Measurements from ENCODE around the gene YKT6. TPM values are rescaled to one million over a fixed set of nuclear protein-coding genes. Genes with fewer than 3 reads are reported as not detected.

Gene YKT6
- total RNA-seq, 1 donor from 2014 or later: 51.2 TPM

GRCh38 chr7:44240983-44241510 is 40.3 kb downstream of the YKT6 start:
- DNase-seq (ENCODE audit: low spot score): peak; percentile 82
- ATAC-seq: peak; percentile 86
- intact Hi-C loops (cut with DNase I): loop anchor here (10.0 kb wide), 2 partner anchors 64 to 234 kb away; no protein-coding TSS in a partner anchor

- ATAC-seq (no peak), DNase-seq (ENCODE audit: low spot score) (no peak)
- intact Hi-C loops (cut with DNase I): loop anchor here (10.0 kb wide), 2 partner anchors 63 to 233 kb away; no protein-coding TSS in a partner anchor
Measured at GRCh38 chr7:44242091-44242490, 41.3 kb downstream of the YKT6 start.

- no peak for ATAC-seq
Measured at GRCh38 chr7:44244282-44244681, 43.5 kb downstream of the YKT6 start.

GRCh38 chr7:44246396-44247113 is 45.8 kb downstream of the YKT6 start:
- no peak for ATAC-seq
- intact Hi-C loops (cut with DNase I): loop anchor here (10.0 kb wide), 2 partner anchors 58 to 228 kb away; no protein-coding TSS in a partner anchor
- no peak for DNase-seq (ENCODE audit: low spot score)

More at GRCh38 chr7:44244282-44244681, 43.5 kb downstream of the YKT6 start:
- DNase-seq (ENCODE audit: low spot score): no peak
- intact Hi-C loops (cut with DNase I): loop anchor here (10.0 kb wide), 2 partner anchors 61 to 231 kb away; no protein-coding TSS in a partner anchor

GRCh38 chr7:44247868-44248651 is 47.3 kb downstream of the YKT6 start:
- ATAC-seq (no peak), DNase-seq (ENCODE audit: low spot score) (no peak)
- intact Hi-C loops (cut with DNase I): loop anchor here (10.0 kb wide), 2 partner anchors 57 to 227 kb away; no protein-coding TSS in a partner anchor

GRCh38 chr7:44249639-44250234 is 49.0 kb downstream of the YKT6 start:
- DNase-seq (ENCODE audit: low spot score) (no peak), ATAC-seq (no peak)
- intact Hi-C loops (cut with DNase I): loop anchor here (10.0 kb wide), 2 partner anchors 55 to 225 kb away; no protein-coding TSS in a partner anchor

- no peak for ATAC-seq
- intact Hi-C loops (cut with DNase I): no loop called here
- DNase-seq (ENCODE audit: low spot score): no peak
Measured at GRCh38 chr7:44251269-44251668, 50.5 kb downstream of the YKT6 start.

- intact Hi-C loops (cut with DNase I): no loop called here
- DNase-seq (ENCODE audit: low spot score): no peak
- no peak for ATAC-seq
Measured at GRCh38 chr7:44251881-44252280, 51.1 kb downstream of the YKT6 start.

- intact Hi-C loops (cut with DNase I): no loop called here
- ATAC-seq: no peak
- DNase-seq (ENCODE audit: low spot score): no peak
Measured at GRCh38 chr7:44256459-44256858, 55.7 kb downstream of the YKT6 start.

GRCh38 chr7:44257213-44257612 is 56.4 kb downstream of the YKT6 start:
- ATAC-seq: no peak
- DNase-seq (ENCODE audit: low spot score): no peak
- intact Hi-C loops (cut with DNase I): no loop called here

- intact Hi-C loops (cut with DNase I): no loop called here
- peak; percentile 69 for DNase-seq (ENCODE audit: low spot score)
- peak; percentile 77 for ATAC-seq
Measured at GRCh38 chr7:44257618-44258422, 57.0 kb downstream of the YKT6 start.

- no peak for DNase-seq (ENCODE audit: low spot score)
- no peak for ATAC-seq
- intact Hi-C loops (cut with DNase I): no loop called here
Measured at GRCh38 chr7:44258423-44258760, 57.6 kb downstream of the YKT6 start.

GRCh38 chr7:44258865-44259546 is 58.2 kb downstream of the YKT6 start:
- DNase-seq (ENCODE audit: low spot score) (no peak), ATAC-seq (no peak)
- intact Hi-C loops (cut with DNase I): no loop called here

- ATAC-seq (peak; percentile 72), DNase-seq (ENCODE audit: low spot score) (no peak)
- intact Hi-C loops (cut with DNase I): no loop called here
Measured at GRCh38 chr7:44259547-44260457, 59.0 kb downstream of the YKT6 start.

GRCh38 chr7:44261240-44261639 is 60.5 kb downstream of the YKT6 start:
- DNase-seq (ENCODE audit: low spot score): no peak
- ATAC-seq: no peak
- intact Hi-C loops (cut with DNase I): no loop called here

GRCh38 chr7:44262031-44262430 is 61.3 kb downstream of the YKT6 start:
- intact Hi-C loops (cut with DNase I): no loop called here
- ATAC-seq (no peak), DNase-seq (ENCODE audit: low spot score) (no peak)

All from sciatic nerve (tissue), 2 donors.